IMR-90 (cell line): Measurements from ENCODE around the gene PLCG2. TPM values are rescaled to one million over a fixed set of nuclear protein-coding genes. Genes with fewer than 3 reads are reported as not detected.
A peak's percentile ranks its signal among the peaks of the same experiment; 100 is the strongest.

Experiments
- ATAC-seq: fragments of 200-7000 bp; cut with Tn5 transposase; 2 replicates; pipeline ENCODE4 v1.9.1; 2020; ENCODE audit warnings: low read depth, mild to moderate bottlenecking, moderate library complexity
- BruUV-seq: library from RNA; stranded (reverse); fragments of 400-500 nt; replicated peaks from 2 replicates; lab custom pipeline; 2021; lab: Mats Ljungman, UMichigan
- CTCF ChIA-PET: fragments of 300-600 bp; formaldehyde crosslinking; extraction: SDS; loops from one replicate; lab custom pipeline; 2021; ENCODE audit warnings: antibody characterized with exemption; lab: Yijun Ruan, JAX
- POLR2A ChIA-PET: fragments of 300-600 bp; sonication (Branson Sonifier 250); formaldehyde crosslinking; loops from one replicate; lab custom pipeline; 2022; ENCODE audit warnings: antibody characterized with exemption; ENCODE audit not compliant: unreplicated experiment; lab: Charles Lee
- DNase-seq: peaks from one replicate; pipeline ENCODE4 v3.0.0; 2013
- H2AFZ ChIP-seq: replicated peaks from 2 replicates; pipeline ENCODE3; 2013; ENCODE audit warnings: low read length, mild to moderate bottlenecking; ENCODE audit not compliant: poor library complexity
- H2AK5ac ChIP-seq: 2 replicates; pipeline ENCODE4 v1.6.1; 2013; ENCODE audit warnings: low read depth, low read length, inconsistent platforms
- H2AK9ac ChIP-seq: replicated peaks from 2 replicates; pipeline ENCODE3; 2013; ENCODE audit warnings: mild to moderate bottlenecking, low read depth, low read length, moderate library complexity; ENCODE audit not compliant: poor library complexity
- H2BK120ac ChIP-seq: 2 replicates; pipeline ENCODE4 v1.6.1; 2013; ENCODE audit warnings: low read depth, low read length, inconsistent platforms
- H2BK15ac ChIP-seq: 3 replicates; pipeline ENCODE4 v1.6.1; 2013; ENCODE audit warnings: low read depth, low read length, inconsistent platforms
- H2BK20ac ChIP-seq: 2 replicates; pipeline ENCODE4 v1.6.1; 2013; ENCODE audit warnings: low read depth, mild to moderate bottlenecking, inconsistent platforms, low read length, moderate library complexity
- H2BK5ac ChIP-seq: 2 replicates; pipeline ENCODE4 v1.6.1; 2013; ENCODE audit warnings: mild to moderate bottlenecking, low read depth, low read length, inconsistent platforms; ENCODE audit not compliant: poor library complexity, severe bottlenecking
- H3K14ac ChIP-seq: replicated peaks from 2 replicates; pipeline ENCODE4 v1.6.1; 2013; ENCODE audit warnings: low read depth, low read length, inconsistent platforms
- H3K18ac ChIP-seq: 2 replicates; pipeline ENCODE4 v1.6.1; 2013; ENCODE audit warnings: low read depth, low read length, control low read depth
- H3K23ac ChIP-seq: 2 replicates; pipeline ENCODE4 v1.6.1; 2013; ENCODE audit warnings: low read depth, low read length, inconsistent platforms
- H3K27ac ChIP-seq: 2 replicates; pipeline ENCODE4 v1.5.1; 2013; ENCODE audit warnings: mild to moderate bottlenecking, control low read depth, low read length; ENCODE audit not compliant: insufficient read depth
- H3K27me3 ChIP-seq: 2 replicates; pipeline ENCODE4 v1.6.1; 2013; ENCODE audit warnings: low read length; ENCODE audit not compliant: control insufficient read depth, insufficient read depth
- H3K36me3 ChIP-seq: 2 replicates; pipeline ENCODE4 v1.6.1; 2013; ENCODE audit warnings: low read length, mixed read lengths; ENCODE audit not compliant: control insufficient read depth, insufficient read depth
- H3K4ac ChIP-seq: 2 replicates; pipeline ENCODE4 v1.6.1; 2013; ENCODE audit warnings: low read depth, low read length, inconsistent platforms
- H3K4me1 ChIP-seq: 2 replicates; pipeline ENCODE4 v1.6.1; 2013; ENCODE audit warnings: low read length, mixed read lengths; ENCODE audit not compliant: control insufficient read depth, insufficient read depth
- H3K4me2 ChIP-seq: 2 replicates; pipeline ENCODE4 v1.6.1; 2013; ENCODE audit warnings: low read depth, mild to moderate bottlenecking, control low read depth, low read length, moderate library complexity
- H3K4me3 ChIP-seq: 2 replicates; pipeline ENCODE4 v1.5.1; 2013; ENCODE audit warnings: low read depth, mild to moderate bottlenecking, control low read depth, low read length, moderate library complexity; ENCODE audit not compliant: insufficient read depth
- H3K56ac ChIP-seq: 2 replicates; pipeline ENCODE4 v1.6.1; 2013; ENCODE audit warnings: low read length, inconsistent platforms; ENCODE audit not compliant: insufficient read depth; ENCODE audit errors: extremely low read depth
- H3K79me1 ChIP-seq, 2 experiments: 2 replicates each; pipeline ENCODE4 v1.6.1; 2013; ENCODE audit warnings: low read length in 2 of 2, inconsistent platforms in 1 of 2, low read depth in 1 of 2
- H3K9ac ChIP-seq: 2 replicates; pipeline ENCODE4 v1.6.1; 2013; ENCODE audit warnings: low read depth, low read length, control low read depth
- H3K9me1 ChIP-seq: 2 replicates; pipeline ENCODE4 v1.6.1; 2013; ENCODE audit warnings: low read length, inconsistent platforms; ENCODE audit not compliant: insufficient read depth
- H3K9me3 ChIP-seq: 2 replicates; pipeline ENCODE4 v1.6.1; 2013; ENCODE audit warnings: low read length; ENCODE audit not compliant: control insufficient read depth, insufficient read depth
- H4K20me1 ChIP-seq: 2 replicates; pipeline ENCODE4 v1.6.1; 2013; ENCODE audit warnings: low read length, inconsistent platforms; ENCODE audit not compliant: insufficient read depth
- H4K5ac ChIP-seq: 2 replicates; pipeline ENCODE4 v1.6.1; 2013; ENCODE audit warnings: mild to moderate bottlenecking, low read depth, low read length, control low read depth
- H4K8ac ChIP-seq, 2 experiments: 2 replicates each; pipeline ENCODE4 v1.6.1; 2013; ENCODE audit warnings: low read depth in 2 of 2, low read length in 2 of 2, control low read depth in 1 of 2, inconsistent platforms in 1 of 2
- H4K91ac ChIP-seq: 2 replicates; pipeline ENCODE4 v1.6.1; 2013; ENCODE audit warnings: low read depth, low read length, inconsistent platforms; ENCODE audit not compliant: insufficient read depth
- BHLHE40 ChIP-seq: fragments of 150-350 bp; IDR thresholded peaks from 2 replicates; pipeline ENCODE4 v1.6.1; 2016; ENCODE audit warnings: mild to moderate bottlenecking, low read depth, low read length
- CEBPB ChIP-seq: IDR thresholded peaks from 2 replicates; pipeline ENCODE4 v1.6.1; 2012; ENCODE audit warnings: low read depth, low read length, improper control_type of control experiment
- CHD1 ChIP-seq: IDR thresholded peaks from 2 replicates; pipeline ENCODE4 v1.6.1; 2012; ENCODE audit warnings: low read depth, low read length, improper control_type of control experiment
- CTCF ChIP-seq: conservative IDR thresholded peaks from 2 replicates; pipeline ENCODE4 v1.5.1; 2012; ENCODE audit warnings: mild to moderate bottlenecking, low read depth, low read length, improper control_type of control experiment
- ELK1 ChIP-seq: fragments of 150-350 bp; IDR thresholded peaks from 2 replicates; pipeline ENCODE4 v1.6.1; 2016; ENCODE audit warnings: low read depth, mild to moderate bottlenecking, low read length, moderate library complexity, borderline replicate concordance
- FOS ChIP-seq: fragments of 150-350 bp; IDR thresholded peaks from 2 replicates; pipeline ENCODE4 v1.6.1; 2016; ENCODE audit warnings: low read depth, low read length
- MAFK ChIP-seq: IDR thresholded peaks from 2 replicates; pipeline ENCODE4 v1.6.1; 2012; ENCODE audit warnings: low read depth, low read length, improper control_type of control experiment
- NFE2L2 ChIP-seq: fragments of 150-350 bp; IDR thresholded peaks from 2 replicates; pipeline ENCODE4 v1.6.1; 2016; ENCODE audit warnings: low read depth, mild to moderate bottlenecking, low read length
- POLR2A ChIP-seq: IDR thresholded peaks from 2 replicates; pipeline ENCODE4 v1.6.1; 2012; ENCODE audit warnings: mild to moderate bottlenecking, low read depth, low read length
- RAD21 ChIP-seq: IDR thresholded peaks from 2 replicates; pipeline ENCODE4 v1.6.1; 2012; ENCODE audit warnings: low read length, improper control_type of control experiment
- RCOR1 ChIP-seq: IDR thresholded peaks from 2 replicates; pipeline ENCODE4 v1.6.1; 2012; ENCODE audit warnings: mild to moderate bottlenecking, low read length, improper control_type of control experiment; ENCODE audit not compliant: insufficient replicate concordance
- SMC3 ChIP-seq: fragments of 150-350 bp; IDR thresholded peaks from 2 replicates; pipeline ENCODE4 v1.6.1; 2016; ENCODE audit warnings: low read depth, mild to moderate bottlenecking, antibody characterized with exemption, low read length, moderate library complexity
- USF2 ChIP-seq: fragments of 150-350 bp; IDR thresholded peaks from 2 replicates; pipeline ENCODE4 v1.6.1; 2017; ENCODE audit warnings: mild to moderate bottlenecking, antibody characterized with exemption, low read length, low read depth
- WGBS, 2 experiments: methylation state at CpG; one replicate each; pipeline versions ENCODE4 v1.1.5 to v1.1.7; 2013; ENCODE audit warnings: missing lambda C conversion rate in 2 of 2; ENCODE audit not compliant: insufficient read length in 1 of 2; ENCODE audit errors: extremely low coverage in 2 of 2; 5-methylcytosine and 5-hydroxymethylcytosine counted together
- dilution Hi-C: fragments of 300-500 bp; cut with HindIII; formaldehyde crosslinking; loops from one replicate; pipeline ENCODE4 v1.14.3; 2018; ENCODE audit warnings: low sequenced_read_pairs; ENCODE audit not compliant: unreplicated experiment
- in situ Hi-C: fragments of 300-500 bp; cut with MboI; formaldehyde crosslinking; loops from 3 replicates; pipeline ENCODE4 v1.14.3; 2019; ENCODE audit warnings: low sequenced_read_pairs, inconsistent platforms, mixed read lengths
- intact Hi-C: fragments of 100-400 bp; cut with micrococcal nuclease; formaldehyde crosslinking; loops from 2 replicates; pipeline ENCODE4 v1.10.0; 2022
- polyA plus RNA-seq, 3 experiments: library from polyadenylated mRNA; depleted of rRNA; stranded (reverse); fragments of >200 nt; gene quantifications; 2 replicates each; pipeline ENCODE4 v1.2.3, GENCODE V29; 2012; ENCODE audit warnings: low replicate concordance in 1 of 3
- total RNA-seq: library from RNA; depleted of rRNA; stranded (reverse); fragments of >200 nt; gene quantifications from 2 replicates; pipeline ENCODE4 v1.2.3, GENCODE V29; 2012

The PLCG2 gene
- total and polyA plus RNA-seq, 2 of the 4 experiments (the other 2 are of a cell fraction) = 0.14 to 0.18 TPM

GRCh38 chr16:81921843-81922584, 142.9 kb downstream of the PLCG2 start:
- no peak for TF ChIP-seq NFE2L2
- no peak for TF ChIP-seq CEBPB
- no peak for TF ChIP-seq CHD1
- TF ChIP-seq FOS = no peak
- no peak for TF ChIP-seq MAFK
- no peak for TF ChIP-seq ELK1
- no peak for TF ChIP-seq CTCF
- TF ChIP-seq RCOR1 = no peak
- no peak for TF ChIP-seq SMC3
- no peak for TF ChIP-seq POLR2A
- no peak for TF ChIP-seq RAD21
- no peak for TF ChIP-seq BHLHE40
- no peak for TF ChIP-seq USF2
- Histone ChIP-seq H4K20me1 (no peaks in the 10 kb centered on the region), H3K23ac (no peak overlapping the region), H4K91ac (no peak overlapping the region), H3K4ac (no peak overlapping the region), H2BK15ac (no peak overlapping the region), H4K5ac (no peak overlapping the region), H3K9me1 (no peaks in the 10 kb centered on the region), H2BK120ac (no peak overlapping the region), H4K8ac (no peak overlapping the region), H2BK5ac (no peak overlapping the region), H3K4me1 (no peaks in the 10 kb centered on the region; the same call in 1 of the 2 replicates), H2AK5ac (no peak overlapping the region), H3K4me2 (no peak overlapping the region), H3K18ac (no peak overlapping the region), H3K27ac (no peak overlapping the region), H3K9ac (no peak overlapping the region), H2AK9ac (no peak overlapping the region), H2BK20ac (no peak overlapping the region), H3K56ac (no peak overlapping the region), H3K27me3 (peaks cover 10% of the 10 kb centered on the region), H3K36me3 (no peaks in the 10 kb centered on the region), H3K79me1 (no peaks in the 10 kb centered on the region), H3K4me3 (no peak overlapping the region), H2AFZ (no peak overlapping the region), H3K14ac (no peak overlapping the region), H3K9me3 (no peaks in the 10 kb centered on the region)
- in situ Hi-C loops (no loop called here), dilution Hi-C loops (no loop called here), intact Hi-C loops (no loop called here)
- ATAC-seq (0 out of 2 replicates have a peak, but pooled peaks have one; percentile 17), DNase-seq (no peak)
- no TSS peak for BruUV-seq
- POLR2A ChIA-PET = no interaction called here
- CTCF ChIA-PET = interaction anchor here (0.6 kb wide), 1 partner anchor 13 kb away, joined by 3 read pairs; no protein-coding TSS in a partner anchor
- WGBS, 2 experiments = no CpG with 5 or more reads among the region's 5 CpGs
